ENCODE measurements around the gene TMEM63A. TPM values are rescaled to one million over a fixed set of nuclear protein-coding genes. Genes with fewer than 3 reads are reported as not detected.
"Not testable (repeated sequence)": the region's sequence is repeated elsewhere in the genome, so short reads cannot be mapped to it uniquely, and the experiment has no call there.

Gene TMEM63A
- total and polyA plus RNA-seq, 2 experiments from 2014 or later = 19.3 to 37.0 TPM

- no peak overlapping the region for H3K27ac ChIP-seq
- no peaks in the 10 kb centered on the region for H3K27me3 ChIP-seq
- DNase-seq (ENCODE audit: low read depth in 1 of 2, low spot score in 1 of 2) = no peak
- no peak overlapping the region for H3K4me3 ChIP-seq
- no peaks in the 10 kb centered on the region for H3K36me3 ChIP-seq
- no peak for TF ChIP-seq CTCF (IDR thresholded peaks at IDR 0.05; ENCODE audit: low read depth, low read length)
- no peaks in the 10 kb centered on the region for H3K9me3 ChIP-seq (ENCODE audit: low read depth)
- no peaks in the 10 kb centered on the region for H3K4me1 ChIP-seq (ENCODE audit: low read depth)
These were observed 39.3 kb downstream of the TMEM63A start for GRCh38 chr1:225842788-225843425.

GRCh38 chr1:225842074-225842473, 40.1 kb downstream of the TMEM63A start:
- H3K4me3 ChIP-seq = no peak overlapping the region
- no peak overlapping the region for H3K27ac ChIP-seq
- H3K4me1 ChIP-seq (ENCODE audit: low read depth) = no peaks in the 10 kb centered on the region
- no peaks in the 10 kb centered on the region for H3K9me3 ChIP-seq (ENCODE audit: low read depth)
- no peaks in the 10 kb centered on the region for H3K27me3 ChIP-seq
- no peaks in the 10 kb centered on the region for H3K36me3 ChIP-seq
- TF ChIP-seq CTCF (IDR thresholded peaks at IDR 0.05; ENCODE audit: low read depth, low read length) = no peak
- no peak for DNase-seq (ENCODE audit: low read depth in 1 of 2, low spot score in 1 of 2)

- H3K9me3 ChIP-seq (ENCODE audit: low read depth) = no peaks in the 10 kb centered on the region
- no peaks in the 10 kb centered on the region for H3K36me3 ChIP-seq
- no peak overlapping the region for H3K27ac ChIP-seq
- H3K4me1 ChIP-seq (ENCODE audit: low read depth) = no peaks in the 10 kb centered on the region
- no peak overlapping the region for H3K4me3 ChIP-seq
- DNase-seq (ENCODE audit: low read depth in 1 of 2, low spot score in 1 of 2) = no peak
- no peaks in the 10 kb centered on the region for H3K27me3 ChIP-seq
- no peak for TF ChIP-seq CTCF (IDR thresholded peaks at IDR 0.05; ENCODE audit: low read depth, low read length)
These were observed 41.5 kb downstream of the TMEM63A start for GRCh38 chr1:225840713-225841112.

GRCh38 chr1:225840223-225840610, 42.0 kb downstream of the TMEM63A start:
- DNase-seq (ENCODE audit: low read depth in 1 of 2, low spot score in 1 of 2) = no peak
- H3K27me3 ChIP-seq = no peaks in the 10 kb centered on the region
- no peaks in the 10 kb centered on the region for H3K36me3 ChIP-seq
- no peaks in the 10 kb centered on the region for H3K9me3 ChIP-seq (ENCODE audit: low read depth)
- no peaks in the 10 kb centered on the region for H3K4me1 ChIP-seq (ENCODE audit: low read depth)
- H3K4me3 ChIP-seq = no peak overlapping the region
- TF ChIP-seq CTCF (IDR thresholded peaks at IDR 0.05; ENCODE audit: low read depth, low read length) = no peak
- no peak overlapping the region for H3K27ac ChIP-seq

GRCh38 chr1:225838793-225839192, 43.4 kb downstream of the TMEM63A start:
- no peak overlapping the region for H3K4me3 ChIP-seq
- H3K27ac ChIP-seq = no peak overlapping the region
- no peaks in the 10 kb centered on the region for H3K27me3 ChIP-seq
- DNase-seq (ENCODE audit: low read depth in 1 of 2, low spot score in 1 of 2) = no peak
- no peaks in the 10 kb centered on the region for H3K36me3 ChIP-seq
- no peak for TF ChIP-seq CTCF (IDR thresholded peaks at IDR 0.05; ENCODE audit: low read depth, low read length)
- no peaks in the 10 kb centered on the region for H3K4me1 ChIP-seq (ENCODE audit: low read depth)
- H3K9me3 ChIP-seq (ENCODE audit: low read depth) = no peaks in the 10 kb centered on the region

- not testable (repeated sequence) for H3K36me3 ChIP-seq; H3K27me3 ChIP-seq; H3K27ac ChIP-seq; DNase-seq (ENCODE audit: low read depth in 1 of 2, low spot score in 1 of 2); H3K9me3 ChIP-seq (ENCODE audit: low read depth); H3K4me1 ChIP-seq (ENCODE audit: low read depth); H3K4me3 ChIP-seq
These were observed 45.9 kb downstream of the TMEM63A start for GRCh38 chr1:225836296-225836695.

All from cardiac muscle cell (in vitro differentiated cells and primary cell).